Measurements from ENCODE around the gene SPOCK1.

SPOCK1 gene

DNA sequence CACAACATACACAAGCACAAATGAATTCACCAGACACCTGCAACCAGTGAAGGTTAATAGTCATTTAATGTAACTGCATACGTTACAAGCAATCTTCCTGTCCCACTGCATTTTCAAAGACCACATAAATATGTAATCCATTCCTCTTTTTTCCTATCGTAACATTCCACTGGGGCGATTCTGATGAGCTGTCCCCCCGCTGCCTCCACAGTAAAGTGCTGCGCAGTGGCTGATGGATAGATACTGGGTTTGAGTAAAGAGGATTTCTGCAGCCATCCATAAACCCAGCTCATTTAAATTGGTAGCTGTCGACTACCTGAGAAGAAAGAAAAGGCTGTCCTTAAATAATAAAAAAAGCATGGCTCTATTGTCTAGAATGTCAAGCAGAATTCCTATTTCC lies 181.1 kb downstream of the SPOCK1 start:
- Mint-ChIP-seq H3K27ac (no peak overlapping the region), H3K36me3 (ENCODE audit: low read depth) (peaks cover 4% of the 10 kb centered on the region), H3K9me3 (peaks cover 14% of the 10 kb centered on the region), H3K4me3 (no peak overlapping the region), H3K27me3 (ENCODE audit: low read depth) (peaks cover 47% of the 10 kb centered on the region), H3K4me1 (peaks cover 14% of the 10 kb centered on the region)
- TF ChIP-seq, protein P1, sequence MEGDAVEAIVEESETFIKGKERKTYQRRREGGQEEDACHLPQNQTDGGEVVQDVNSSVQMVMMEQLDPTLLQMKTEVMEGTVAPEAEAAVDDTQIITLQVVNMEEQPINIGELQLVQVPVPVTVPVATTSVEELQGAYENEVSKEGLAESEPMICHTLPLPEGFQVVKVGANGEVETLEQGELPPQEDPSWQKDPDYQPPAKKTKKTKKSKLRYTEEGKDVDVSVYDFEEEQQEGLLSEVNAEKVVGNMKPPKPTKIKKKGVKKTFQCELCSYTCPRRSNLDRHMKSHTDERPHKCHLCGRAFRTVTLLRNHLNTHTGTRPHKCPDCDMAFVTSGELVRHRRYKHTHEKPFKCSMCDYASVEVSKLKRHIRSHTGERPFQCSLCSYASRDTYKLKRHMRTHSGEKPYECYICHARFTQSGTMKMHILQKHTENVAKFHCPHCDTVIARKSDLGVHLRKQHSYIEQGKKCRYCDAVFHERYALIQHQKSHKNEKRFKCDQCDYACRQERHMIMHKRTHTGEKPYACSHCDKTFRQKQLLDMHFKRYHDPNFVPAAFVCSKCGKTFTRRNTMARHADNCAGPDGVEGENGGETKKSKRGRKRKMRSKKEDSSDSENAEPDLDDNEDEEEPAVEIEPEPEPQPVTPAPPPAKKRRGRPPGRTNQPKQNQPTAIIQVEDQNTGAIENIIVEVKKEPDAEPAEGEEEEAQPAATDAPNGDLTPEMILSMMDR (IDR thresholded peaks at IDR 0.05; ENCODE audit: unreplicated experiment in 3 of 3) = no peak

DNA sequence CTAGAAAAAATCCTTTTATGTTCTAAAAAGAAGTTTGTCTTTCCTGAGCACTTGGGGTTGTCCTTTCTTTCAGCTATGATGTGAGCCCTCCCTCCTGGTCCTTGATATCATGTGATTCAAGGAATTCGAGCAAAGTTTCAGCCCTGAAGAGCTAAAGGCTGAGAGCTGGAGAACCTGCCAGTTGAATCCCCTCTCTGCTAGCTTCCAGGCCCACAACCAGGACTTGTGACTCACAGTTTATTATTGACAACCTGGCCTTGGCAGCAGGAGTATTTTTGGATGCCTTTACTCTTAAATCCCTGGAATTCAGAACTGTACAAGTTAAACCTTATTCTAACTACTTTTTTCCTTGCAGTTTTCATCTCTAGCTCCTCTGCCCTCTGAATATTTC lies 182.8 kb downstream of the SPOCK1 start:
- Mint-ChIP-seq H3K4me1 (peaks cover 14% of the 10 kb centered on the region), H3K9me3 (peaks cover 9% of the 10 kb centered on the region), H3K27ac (no peak overlapping the region), H3K36me3 (ENCODE audit: low read depth) (peaks cover 4% of the 10 kb centered on the region), H3K4me3 (no peak overlapping the region), H3K27me3 (ENCODE audit: low read depth) (peaks cover 53% of the 10 kb centered on the region)
- TF ChIP-seq, protein P1 (IDR thresholded peaks at IDR 0.05; ENCODE audit: unreplicated experiment in 3 of 3) = no peak

DNA sequence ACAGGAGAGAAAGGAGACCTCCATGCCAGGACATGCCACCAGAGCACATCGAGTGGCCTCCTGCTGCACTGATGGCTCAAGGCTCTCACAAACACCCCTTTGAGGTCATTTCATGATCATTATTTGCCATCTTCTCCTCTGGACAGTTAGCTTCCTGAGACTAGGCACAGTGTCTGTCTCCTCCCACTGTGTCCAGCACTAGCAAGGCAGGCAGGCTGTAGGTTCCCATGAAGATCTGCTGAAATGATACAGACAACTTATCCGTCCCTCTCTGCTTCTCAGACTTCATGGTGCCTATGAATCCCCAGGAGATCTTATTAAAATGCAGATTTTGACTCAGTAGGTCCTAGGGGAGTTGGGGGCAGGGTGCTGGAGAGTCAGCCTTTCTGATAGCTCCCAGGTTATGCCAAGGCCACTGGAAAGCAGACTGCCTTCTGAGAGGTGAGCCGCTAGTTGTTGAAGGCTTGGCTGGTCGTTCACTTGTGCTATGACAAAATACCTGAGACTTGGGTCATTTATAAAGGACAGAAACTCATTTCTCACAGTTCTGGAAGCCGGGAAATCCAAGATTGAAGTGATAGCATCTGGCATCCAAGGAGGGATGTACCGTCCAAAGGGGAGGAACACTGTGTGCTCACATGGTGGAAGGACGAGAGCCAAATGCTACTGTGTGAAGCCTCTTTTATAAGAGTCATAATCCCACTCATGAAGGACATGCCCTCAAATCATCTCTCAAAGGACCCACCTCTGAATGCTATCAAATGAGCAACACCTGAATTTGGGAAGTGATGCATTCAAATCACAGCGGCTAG lies 183.4 kb downstream of the SPOCK1 start:
- Mint-ChIP-seq H3K4me1 (peaks cover 14% of the 10 kb centered on the region), H3K4me3 (no peak overlapping the region), H3K36me3 (ENCODE audit: low read depth) (no peaks in the 10 kb centered on the region), H3K9me3 (peaks cover 3% of the 10 kb centered on the region), H3K27ac (no peak overlapping the region), H3K27me3 (ENCODE audit: low read depth) (peaks cover 53% of the 10 kb centered on the region)
- TF ChIP-seq, protein P1 (IDR thresholded peaks at IDR 0.05; ENCODE audit: unreplicated experiment in 3 of 3) = no peak

DNA sequence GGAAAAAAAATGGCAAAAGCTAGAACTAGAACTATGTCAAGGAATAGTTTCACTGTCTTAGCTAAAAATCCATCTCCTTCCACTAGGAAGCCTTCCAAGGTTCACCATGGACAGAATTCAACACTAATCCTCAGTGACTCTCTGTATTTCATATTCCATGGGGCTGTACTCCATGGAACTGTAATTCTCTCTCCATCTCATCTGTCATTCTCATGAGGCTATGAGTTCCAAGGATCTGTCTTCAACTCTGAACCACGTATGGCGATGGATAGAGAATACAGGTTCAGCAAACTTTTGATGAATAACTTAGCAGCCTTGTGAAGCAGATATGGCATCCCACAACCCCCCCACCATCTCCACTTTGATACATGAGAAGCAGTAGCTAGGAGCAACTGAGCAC lies 184.0 kb downstream of the SPOCK1 start:
- Mint-ChIP-seq H3K4me3 (no peak overlapping the region), H3K27ac (no peak overlapping the region), H3K9me3 (no peaks in the 10 kb centered on the region), H3K27me3 (ENCODE audit: low read depth) (peaks cover 48% of the 10 kb centered on the region), H3K4me1 (peaks cover 14% of the 10 kb centered on the region), H3K36me3 (ENCODE audit: low read depth) (no peaks in the 10 kb centered on the region)
- TF ChIP-seq, protein P1 (IDR thresholded peaks at IDR 0.05; ENCODE audit: unreplicated experiment in 3 of 3) = no peak

DNA sequence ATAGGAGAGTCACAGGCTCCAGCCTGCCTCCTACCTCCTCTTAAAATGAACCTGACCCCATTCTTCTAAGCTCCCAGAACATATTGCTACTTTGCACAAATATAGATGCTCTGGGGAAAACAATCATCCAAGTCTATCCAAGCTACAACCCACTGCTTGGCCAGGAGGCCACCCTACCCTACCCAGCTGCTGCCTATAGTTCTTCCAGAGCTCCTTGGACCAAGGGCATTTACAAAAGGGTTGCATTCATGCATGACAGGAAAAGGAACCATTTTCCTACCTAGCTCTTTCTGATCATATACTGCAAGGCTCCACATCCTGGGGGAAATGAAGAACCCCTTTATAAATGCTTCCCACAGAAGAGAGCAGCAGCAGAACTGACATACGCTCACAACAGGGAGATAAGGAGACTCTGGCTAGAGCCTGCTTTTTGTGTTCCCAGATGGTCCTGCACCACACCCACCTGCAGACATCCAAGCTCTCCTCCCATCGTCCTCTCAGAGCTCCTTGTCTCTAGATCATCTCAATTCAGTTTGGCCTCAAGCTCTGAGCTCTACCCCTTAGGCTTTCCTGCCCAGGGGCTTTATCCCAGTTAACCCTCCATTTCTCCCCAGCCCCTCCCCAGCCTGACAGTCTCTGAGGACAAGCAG lies 185.5 kb downstream of the SPOCK1 start:
- no peak overlapping the region for H3K4me3 Mint-ChIP-seq
- no peaks in the 10 kb centered on the region for H3K36me3 Mint-ChIP-seq (ENCODE audit: low read depth)
- TF ChIP-seq, protein P1 (IDR thresholded peaks at IDR 0.05; ENCODE audit: unreplicated experiment in 3 of 3) = no peak

More for the DNA sequence above, 185.5 kb downstream of the SPOCK1 start:
- Mint-ChIP-seq H3K9me3 (no peaks in the 10 kb centered on the region), H3K4me1 (peaks cover 10% of the 10 kb centered on the region), H3K27ac (no peak overlapping the region), H3K27me3 (ENCODE audit: low read depth) (peaks cover 49% of the 10 kb centered on the region)
